MM.1S (cell line): ENCODE results near the gene AHSG.
A peak's percentile ranks its signal among the peaks of the same experiment; 100 is the strongest.
"Not testable (repeated sequence)": the region's sequence is repeated elsewhere in the genome, so short reads cannot be mapped to it uniquely, and the experiment has no call there.

Source experiments
- DNase-seq: peaks from one replicate; pipeline ENCODE4 v3.0.0-alpha.2; 2015
- H2AFZ ChIP-seq: fragments of 300-600 bp; sonication (generic); 2 replicates; pipeline ENCODE4 v1.6.0; 2016; ENCODE audit warnings: antibody characterized with exemption, low read length
- H3F3A ChIP-seq: fragments of 300-600 bp; sonication (generic); 2 replicates; pipeline ENCODE4 v1.6.1; 2016; ENCODE audit warnings: mild to moderate bottlenecking, antibody characterized with exemption, low read length, moderate library complexity, mixed read lengths; ENCODE audit not compliant: insufficient read depth
- H3K27ac ChIP-seq: fragments of 300-600 bp; sonication (generic); 2 replicates; pipeline ENCODE4 v1.5.1; 2016; ENCODE audit warnings: mild to moderate bottlenecking, low read length
- H3K27me3 ChIP-seq: fragments of 300-600 bp; sonication (generic); replicated peaks from 2 replicates; pipeline ENCODE4 v1.6.0; 2016; ENCODE audit warnings: low read length; ENCODE audit not compliant: insufficient read depth
- H3K36me3 ChIP-seq: fragments of 300-600 bp; sonication (generic); replicated peaks from 2 replicates; pipeline ENCODE4 v1.6.1; 2016; ENCODE audit warnings: mild to moderate bottlenecking, low read length, mixed read lengths; ENCODE audit not compliant: insufficient read depth
- H3K4me1 ChIP-seq: fragments of 300-600 bp; sonication (generic); 2 replicates; pipeline ENCODE4 v1.6.1; 2016; ENCODE audit warnings: low read length, mixed read lengths
- H3K4me2 ChIP-seq: fragments of 300-600 bp; sonication (generic); 2 replicates; pipeline ENCODE4 v1.6.0; 2016; ENCODE audit warnings: low read depth, low read length
- H3K4me3 ChIP-seq: fragments of 300-600 bp; sonication (generic); 2 replicates; pipeline ENCODE4 v1.5.1; 2016; ENCODE audit warnings: low read length, mixed read lengths
- H3K79me2 ChIP-seq: fragments of 300-600 bp; sonication (generic); 2 replicates; pipeline ENCODE4 v1.6.1; 2016; ENCODE audit warnings: mixed run types, low read length, mixed read lengths
- H3K9ac ChIP-seq: fragments of 300-600 bp; sonication (generic); 2 replicates; pipeline ENCODE4 v1.6.1; 2016; ENCODE audit warnings: low read length, mixed read lengths
- H3K9me2 ChIP-seq: fragments of 300-600 bp; sonication (generic); replicated peaks from 2 replicates; pipeline ENCODE4 v1.6.1; 2016; ENCODE audit warnings: mild to moderate bottlenecking, low read length, mixed read lengths; ENCODE audit not compliant: insufficient read depth
- H3K9me3 ChIP-seq: fragments of 300-600 bp; sonication (generic); replicated peaks from 2 replicates; pipeline ENCODE4 v1.6.1; 2016; ENCODE audit warnings: mild to moderate bottlenecking, low read length, mixed read lengths; ENCODE audit not compliant: insufficient read depth
- H4K20me1 ChIP-seq: fragments of 300-600 bp; sonication (generic); 2 replicates; pipeline ENCODE4 v1.6.1; 2016; ENCODE audit warnings: mild to moderate bottlenecking, low read length, moderate library complexity, mixed read lengths; ENCODE audit not compliant: insufficient read depth
- EZH2 ChIP-seq: fragments of 300-600 bp; sonication (generic); optimal IDR thresholded peaks from 2 replicates; pipeline ENCODE3; 2017; ENCODE audit warnings: low read depth, mild to moderate bottlenecking, antibody characterized with exemption, low read length, mixed read lengths
- EZH2phosphoT487 ChIP-seq: fragments of 300-600 bp; sonication (generic); IDR thresholded peaks from 2 replicates; pipeline ENCODE4 v1.6.1; 2018; ENCODE audit warnings: antibody characterized with exemption, low read length
- TF ChIP-seq, protein P1 (sequence below): fragments of 300-600 bp; sonication (generic); IDR thresholded peaks from 2 replicates; pipeline ENCODE4 v1.5.1; 2016; ENCODE audit warnings: antibody characterized with exemption, low read length, mixed read lengths

AHSG gene

DNA sequence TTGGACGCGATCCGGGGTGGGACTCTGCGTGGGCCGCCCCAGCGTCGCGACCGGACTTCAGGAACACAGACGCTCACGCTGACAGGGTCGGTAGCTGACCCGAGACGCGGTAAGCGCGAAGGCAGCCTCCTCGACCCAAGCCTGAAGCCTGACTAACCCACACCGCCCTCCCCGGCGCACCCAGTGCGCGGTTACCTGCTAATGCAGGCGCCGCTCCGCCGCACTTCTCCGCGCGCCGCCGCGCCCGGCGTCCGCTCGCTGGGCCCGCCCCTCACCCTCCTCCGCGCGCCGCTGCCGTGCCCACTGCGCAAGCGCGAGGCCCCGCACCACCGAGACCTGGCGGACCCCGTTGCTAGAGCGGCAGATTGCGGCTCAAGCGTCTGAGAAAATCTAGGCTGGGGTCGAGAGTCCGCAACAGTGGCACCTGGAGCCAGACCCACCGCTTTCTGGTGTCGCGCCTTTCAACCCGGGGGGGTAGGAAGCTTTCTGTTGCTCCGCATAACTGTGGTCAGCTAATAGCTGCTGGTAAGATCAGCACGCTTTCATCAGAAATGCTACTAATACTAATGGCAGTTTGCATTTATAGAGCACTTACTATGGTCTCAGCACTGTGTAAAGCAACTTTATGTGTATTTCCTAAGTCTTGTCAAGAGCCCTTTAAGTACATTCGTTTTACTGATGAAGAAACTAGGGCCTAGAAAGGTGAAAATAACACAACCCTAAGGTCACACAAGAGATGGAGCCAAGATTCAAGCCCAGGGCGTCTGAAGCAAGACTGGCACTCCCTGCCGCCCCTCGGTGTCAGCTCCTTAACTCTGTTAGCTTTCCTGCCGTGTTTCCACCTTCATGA lies 45.6 kb upstream of the AHSG start, which contains the start of gene TBCCD1:
TBCCD1 (minus strand) TSS at position 268 of the 850 bp plus-strand sequence. CDS start 3,010 bp downstream, outside the sequence.
- H2AFZ ChIP-seq: peak within 1 kb of the TSS; percentile 88
- peaks cover 13% of the 10 kb centered on the region for H3K4me1 ChIP-seq
- H3K9me2 ChIP-seq: no peaks in the 10 kb centered on the region
- peak within 1 kb of the TSS; percentile 81 for H3K27ac ChIP-seq
- H3K79me2 ChIP-seq: peaks cover 48% of the 10 kb centered on the region
- H3K4me3 ChIP-seq: peak within 1 kb of the TSS; percentile 84
- DNase-seq: peak; percentile 96
- no peaks in the 10 kb centered on the region for H3K27me3 ChIP-seq
- H3K9ac ChIP-seq: peak within 1 kb of the TSS; percentile 87
- no peaks in the 10 kb centered on the region for H3K9me3 ChIP-seq
- H3F3A ChIP-seq: peaks cover 28% of the 10 kb centered on the region
- TF ChIP-seq, protein P1, sequence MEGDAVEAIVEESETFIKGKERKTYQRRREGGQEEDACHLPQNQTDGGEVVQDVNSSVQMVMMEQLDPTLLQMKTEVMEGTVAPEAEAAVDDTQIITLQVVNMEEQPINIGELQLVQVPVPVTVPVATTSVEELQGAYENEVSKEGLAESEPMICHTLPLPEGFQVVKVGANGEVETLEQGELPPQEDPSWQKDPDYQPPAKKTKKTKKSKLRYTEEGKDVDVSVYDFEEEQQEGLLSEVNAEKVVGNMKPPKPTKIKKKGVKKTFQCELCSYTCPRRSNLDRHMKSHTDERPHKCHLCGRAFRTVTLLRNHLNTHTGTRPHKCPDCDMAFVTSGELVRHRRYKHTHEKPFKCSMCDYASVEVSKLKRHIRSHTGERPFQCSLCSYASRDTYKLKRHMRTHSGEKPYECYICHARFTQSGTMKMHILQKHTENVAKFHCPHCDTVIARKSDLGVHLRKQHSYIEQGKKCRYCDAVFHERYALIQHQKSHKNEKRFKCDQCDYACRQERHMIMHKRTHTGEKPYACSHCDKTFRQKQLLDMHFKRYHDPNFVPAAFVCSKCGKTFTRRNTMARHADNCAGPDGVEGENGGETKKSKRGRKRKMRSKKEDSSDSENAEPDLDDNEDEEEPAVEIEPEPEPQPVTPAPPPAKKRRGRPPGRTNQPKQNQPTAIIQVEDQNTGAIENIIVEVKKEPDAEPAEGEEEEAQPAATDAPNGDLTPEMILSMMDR: no peak
- TF ChIP-seq EZH2 (no peak), EZH2phosphoT487 (no peak)
- H4K20me1 ChIP-seq: no peaks in the 10 kb centered on the region
- H3K36me3 ChIP-seq: no peaks in the 10 kb centered on the region
- peak within 1 kb of the TSS; percentile 83 for H3K4me2 ChIP-seq

DNA sequence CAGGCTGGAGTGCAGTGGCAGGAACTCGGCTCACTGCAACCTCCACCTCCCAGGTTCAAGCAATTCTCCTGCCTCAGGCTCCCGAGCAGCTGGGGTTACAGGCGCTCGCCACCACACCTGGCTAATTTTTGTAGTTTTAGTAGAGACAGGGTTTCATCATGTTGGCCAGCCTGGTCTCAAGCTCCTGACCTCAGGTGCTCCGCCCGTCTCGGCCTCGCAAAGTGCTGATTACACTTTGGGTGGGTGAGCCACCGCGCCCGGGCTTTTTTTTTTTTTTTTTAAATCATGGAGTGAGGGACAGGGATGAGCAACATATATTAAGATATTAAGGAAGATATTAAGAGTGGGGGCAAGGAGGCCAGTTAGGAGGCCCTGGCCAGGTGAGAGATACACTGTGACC lies 43.5 kb upstream of the AHSG start:
- Histone ChIP-seq H3K4me1 (peaks cover 13% of the 10 kb centered on the region), H3K79me2 (peaks cover 65% of the 10 kb centered on the region), H3F3A (peaks cover 28% of the 10 kb centered on the region), H3K27ac (peak overlapping the region; percentile 58; the same call in 1 of the 2 replicates), H2AFZ (peak overlapping the region; percentile 29; the same call in 1 of the 2 replicates), H3K4me3 (peak overlapping the region; percentile 67), H3K9ac (peak overlapping the region; percentile 67; the same call in 1 of the 2 replicates), H3K4me2 (peak overlapping the region; percentile 59)
- H3K9me3 ChIP-seq, H3K9me2 ChIP-seq, H4K20me1 ChIP-seq, DNase-seq, H3K36me3 ChIP-seq, H3K27me3 ChIP-seq: not testable (repeated sequence)

DNA sequence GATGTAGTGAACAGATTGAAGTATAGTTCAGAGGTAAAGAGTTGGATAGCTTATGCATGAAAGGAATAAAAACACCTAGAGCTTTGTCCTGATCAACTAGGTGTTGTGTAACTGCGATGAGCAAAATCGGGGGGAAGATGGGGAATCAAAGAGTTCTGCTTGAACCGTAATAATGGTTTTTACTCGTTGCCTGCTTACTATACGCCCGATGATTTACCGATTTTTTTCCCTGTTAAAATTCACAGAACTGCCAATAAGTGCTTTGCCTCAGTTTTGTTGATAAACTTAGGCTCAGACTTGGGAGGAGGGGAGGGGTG lies 43.1 kb upstream of the AHSG start:
- DNase-seq: no peak
- Histone ChIP-seq H3K4me3 (peak overlapping the region; percentile 67), H3K9me2 (no peaks in the 10 kb centered on the region)

More for the DNA sequence above, 43.1 kb upstream of the AHSG start:
- Histone ChIP-seq H4K20me1 (no peaks in the 10 kb centered on the region), H3K9me3 (no peaks in the 10 kb centered on the region), H3K9ac (peak overlapping the region; percentile 67), H3K36me3 (peaks cover 7% of the 10 kb centered on the region; the same call in 1 of the 2 replicates), H2AFZ (peak overlapping the region; percentile 29), H3F3A (peaks cover 28% of the 10 kb centered on the region), H3K27me3 (no peaks in the 10 kb centered on the region), H3K79me2 (peaks cover 69% of the 10 kb centered on the region), H3K27ac (peak overlapping the region; percentile 58), H3K4me2 (peak overlapping the region; percentile 59), H3K4me1 (peaks cover 13% of the 10 kb centered on the region)
- TF ChIP-seq, protein P1: no peak
- TF ChIP-seq EZH2phosphoT487 (no peak), EZH2 (no peak)
